Measurements from ENCODE around the gene CCNA2.
A peak's percentile ranks its signal among the peaks of the same experiment; 100 is the strongest.

Gene CCNA2

DNA sequence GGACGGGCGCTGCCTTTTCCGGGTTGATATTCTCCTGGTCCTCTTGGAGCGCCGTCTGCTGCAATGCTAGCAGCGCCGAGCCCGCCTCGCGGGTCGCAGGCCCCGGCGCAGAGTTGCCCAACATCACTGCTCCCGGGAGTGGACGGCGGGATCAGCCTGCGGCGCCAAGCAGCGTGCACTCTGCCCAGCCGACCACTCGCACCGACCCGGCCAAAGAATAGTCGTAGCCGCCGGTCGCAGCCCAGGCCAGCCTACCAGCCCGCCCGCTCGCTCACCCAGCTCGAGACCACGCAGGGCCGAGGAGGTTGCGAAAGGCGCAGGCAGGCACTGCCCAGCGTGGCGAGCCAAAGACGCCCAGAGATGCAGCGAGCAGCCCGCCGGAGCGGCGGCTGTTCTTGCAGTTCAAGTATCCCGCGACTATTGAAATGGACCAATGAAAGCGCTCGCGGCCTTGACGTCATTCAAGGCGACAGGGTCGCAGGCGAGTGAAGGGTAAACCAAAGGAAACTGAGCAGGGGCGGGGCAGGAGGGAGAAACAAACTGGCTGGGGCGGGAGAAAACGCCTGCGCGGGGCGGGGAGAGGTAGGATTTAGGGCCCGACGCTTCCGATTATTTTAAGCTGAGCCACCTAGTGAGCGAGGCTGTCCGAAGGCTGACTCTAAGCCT lies at the start of gene CCNA2:
TSS of gene CCNA2 (minus strand) at position 379 of the 666 bp plus-strand sequence. CDS start at position 124, 255 bp downstream.
- peak within 1 kb of the TSS; percentile 93 for H3K4me3 ChIP-seq (ENCODE audit: insufficient read depth, low read length, poor library complexity, severe bottlenecking)
- TF ChIP-seq EZH2phosphoT487 (conservative IDR thresholded peaks at IDR 0.05; ENCODE audit: low read length) = no peak
- TF ChIP-seq, protein P1, sequence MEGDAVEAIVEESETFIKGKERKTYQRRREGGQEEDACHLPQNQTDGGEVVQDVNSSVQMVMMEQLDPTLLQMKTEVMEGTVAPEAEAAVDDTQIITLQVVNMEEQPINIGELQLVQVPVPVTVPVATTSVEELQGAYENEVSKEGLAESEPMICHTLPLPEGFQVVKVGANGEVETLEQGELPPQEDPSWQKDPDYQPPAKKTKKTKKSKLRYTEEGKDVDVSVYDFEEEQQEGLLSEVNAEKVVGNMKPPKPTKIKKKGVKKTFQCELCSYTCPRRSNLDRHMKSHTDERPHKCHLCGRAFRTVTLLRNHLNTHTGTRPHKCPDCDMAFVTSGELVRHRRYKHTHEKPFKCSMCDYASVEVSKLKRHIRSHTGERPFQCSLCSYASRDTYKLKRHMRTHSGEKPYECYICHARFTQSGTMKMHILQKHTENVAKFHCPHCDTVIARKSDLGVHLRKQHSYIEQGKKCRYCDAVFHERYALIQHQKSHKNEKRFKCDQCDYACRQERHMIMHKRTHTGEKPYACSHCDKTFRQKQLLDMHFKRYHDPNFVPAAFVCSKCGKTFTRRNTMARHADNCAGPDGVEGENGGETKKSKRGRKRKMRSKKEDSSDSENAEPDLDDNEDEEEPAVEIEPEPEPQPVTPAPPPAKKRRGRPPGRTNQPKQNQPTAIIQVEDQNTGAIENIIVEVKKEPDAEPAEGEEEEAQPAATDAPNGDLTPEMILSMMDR (IDR thresholded peaks at IDR 0.05; ENCODE audit: insufficient read depth, low read length, poor library complexity, severe bottlenecking) = no peak
- H3K9me2 ChIP-seq (replicated peaks; ENCODE audit: insufficient read depth, low read length) = no peaks in the 10 kb centered on the region
- H3K9me3 ChIP-seq (ENCODE audit: insufficient read depth, low read length) = no peaks in the 10 kb centered on the region
- H3K9ac ChIP-seq (ENCODE audit: low read length) = peak within 1 kb of the TSS; percentile 98
- H2AFZ ChIP-seq (ENCODE audit: low read depth, low read length, severe bottlenecking) = peak within 1 kb of the TSS; percentile 13
- H3K27me3 ChIP-seq (ENCODE audit: low read length) = no peaks in the 10 kb centered on the region
- peaks cover 26% of the 10 kb centered on the region for H3K36me3 ChIP-seq (ENCODE audit: low read length)
- peaks cover 20% of the 10 kb centered on the region for H3F3A ChIP-seq (ENCODE audit: insufficient read depth)
- peak within 1 kb of the TSS; percentile 84 for H3K27ac ChIP-seq (ENCODE audit: low read depth, low read length)
- peaks cover 39% of the 10 kb centered on the region for H3K79me2 ChIP-seq (ENCODE audit: insufficient read depth, low read length)
- peak within 1 kb of the TSS; percentile 92 for H3K4me2 ChIP-seq (ENCODE audit: low read depth, low read length, poor library complexity, severe bottlenecking)
- H4K20me1 ChIP-seq (ENCODE audit: low read depth, low read length) = peaks cover 7% of the 10 kb centered on the region

DNA sequence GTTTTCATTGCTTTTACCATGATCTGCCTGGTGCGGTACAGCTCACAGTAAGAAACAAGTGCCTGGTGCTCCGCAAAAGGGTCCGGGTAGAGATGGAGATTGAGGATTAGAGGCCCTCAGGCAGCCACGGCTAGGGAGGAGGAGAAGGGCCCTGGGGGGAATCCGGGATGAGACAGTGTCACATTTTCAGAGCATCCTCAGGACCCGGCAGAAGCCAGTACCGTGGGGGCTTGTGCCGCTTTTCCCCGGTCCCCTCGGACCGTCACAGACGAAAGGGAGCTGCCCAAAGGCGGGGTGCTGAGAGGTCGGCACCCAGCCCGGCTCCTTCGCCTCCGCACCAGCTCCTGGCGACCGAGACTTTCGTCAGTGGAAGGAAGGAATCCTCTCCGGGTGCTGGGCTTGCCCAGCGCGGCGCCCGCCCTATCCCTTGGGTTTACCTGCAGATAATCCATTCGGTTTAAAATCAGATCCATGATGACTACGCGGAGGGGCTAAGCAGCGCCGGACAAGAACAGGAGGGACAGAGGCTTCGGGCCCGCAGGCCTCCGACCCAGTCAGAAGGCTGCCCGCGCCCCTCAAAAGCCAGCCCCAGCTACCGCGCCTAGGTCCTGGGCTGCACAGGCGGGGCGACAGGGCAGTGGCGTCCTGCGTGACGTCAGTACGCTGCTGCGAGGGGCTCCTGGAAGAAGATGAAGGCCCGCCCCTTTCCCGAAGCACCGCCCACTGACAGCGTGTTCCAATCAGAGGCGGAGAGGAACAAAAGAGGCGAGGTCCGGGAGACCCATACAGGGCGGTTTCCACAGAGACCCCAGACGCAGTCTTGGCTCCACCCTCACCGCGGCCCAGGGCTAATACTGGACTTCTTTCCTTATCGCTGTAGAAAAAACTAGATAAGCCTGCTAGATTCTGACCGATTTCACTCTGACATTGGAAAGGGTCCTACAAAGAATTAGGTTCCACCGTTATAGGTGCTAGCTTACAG lies 46.4 kb upstream of the CCNA2 start, which contains the start of gene BBS7:
TSS of gene BBS7 (minus strand) at position 634 of the 982 bp plus-strand sequence. CDS start at position 473, 161 bp downstream.
- Histone ChIP-seq H3K4me3 (ENCODE audit: insufficient read depth, low read length, poor library complexity, severe bottlenecking) (peak within 1 kb of the TSS; percentile 71), H3K27me3 (ENCODE audit: low read length) (no peaks in the 10 kb centered on the region), H4K20me1 (ENCODE audit: low read depth, low read length) (no peaks in the 10 kb centered on the region), H3K27ac (ENCODE audit: low read depth, low read length) (no peak within 1 kb of the TSS), H2AFZ (ENCODE audit: low read depth, low read length, severe bottlenecking) (peak within 1 kb of the TSS; percentile 94), H3K4me2 (ENCODE audit: low read depth, low read length, poor library complexity, severe bottlenecking) (peak within 1 kb of the TSS; percentile 75), H3F3A (ENCODE audit: insufficient read depth) (no peaks in the 10 kb centered on the region), H3K9me2 (replicated peaks; ENCODE audit: insufficient read depth, low read length) (no peaks in the 10 kb centered on the region), H3K9ac (ENCODE audit: low read length) (peak within 1 kb of the TSS; percentile 77), H3K36me3 (ENCODE audit: low read length) (no peaks in the 10 kb centered on the region), H3K9me3 (ENCODE audit: insufficient read depth, low read length) (no peaks in the 10 kb centered on the region), H3K79me2 (ENCODE audit: insufficient read depth, low read length) (0 out of 2 replicates have a peak, but pooled peaks cover 4% of the 10 kb centered on the region)
- TF ChIP-seq, protein P1 (IDR thresholded peaks at IDR 0.05; ENCODE audit: insufficient read depth, low read length, poor library complexity, severe bottlenecking) = no peak
- no peak for TF ChIP-seq EZH2phosphoT487 (conservative IDR thresholded peaks at IDR 0.05; ENCODE audit: low read length)

DNA sequence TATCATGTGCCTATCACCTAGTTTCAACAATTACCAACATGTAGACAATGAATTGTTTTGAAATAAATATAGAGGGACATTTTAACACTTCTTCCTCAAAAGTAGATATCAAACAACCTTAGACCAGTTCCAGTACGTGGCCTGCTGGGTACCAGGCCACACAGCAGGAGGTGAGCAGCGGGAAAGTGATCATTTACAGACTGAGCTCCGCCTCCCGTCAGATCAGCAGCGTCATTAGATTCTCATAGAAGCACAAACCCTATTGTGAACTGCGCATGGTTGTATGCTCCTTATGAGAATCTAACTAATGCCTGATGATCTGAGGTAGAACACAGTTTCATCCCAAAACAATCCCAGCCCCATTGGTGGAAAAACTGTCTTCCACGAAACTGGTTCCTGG lies 40.1 kb upstream of the CCNA2 start:
- Histone ChIP-seq H3K9ac (ENCODE audit: low read length) (no peak overlapping the region), H3K36me3 (ENCODE audit: low read length) (no peaks in the 10 kb centered on the region), H4K20me1 (ENCODE audit: low read depth, low read length) (no peaks in the 10 kb centered on the region), H3K79me2 (ENCODE audit: insufficient read depth, low read length) (0 out of 2 replicates have a peak, but pooled peaks cover under 1% of the 10 kb centered on the region), H2AFZ (ENCODE audit: low read depth, low read length, severe bottlenecking) (no peak overlapping the region), H3K4me2 (ENCODE audit: low read depth, low read length, poor library complexity, severe bottlenecking) (no peak overlapping the region), H3K27me3 (ENCODE audit: low read length) (no peaks in the 10 kb centered on the region), H3K9me3 (ENCODE audit: insufficient read depth, low read length) (no peaks in the 10 kb centered on the region), H3F3A (ENCODE audit: insufficient read depth) (no peaks in the 10 kb centered on the region), H3K9me2 (replicated peaks; ENCODE audit: insufficient read depth, low read length) (no peaks in the 10 kb centered on the region), H3K27ac (ENCODE audit: low read depth, low read length) (no peak overlapping the region), H3K4me3 (ENCODE audit: insufficient read depth, low read length, poor library complexity, severe bottlenecking) (no peak overlapping the region)
- no peak for TF ChIP-seq EZH2phosphoT487 (conservative IDR thresholded peaks at IDR 0.05; ENCODE audit: low read length)
- TF ChIP-seq, protein P1 (IDR thresholded peaks at IDR 0.05; ENCODE audit: insufficient read depth, low read length, poor library complexity, severe bottlenecking) = no peak
